WTC11 (cell line): ENCODE measurements around the gene PPIP5K2. TPM values are rescaled to one million over a fixed set of nuclear protein-coding genes. Genes with fewer than 3 reads are reported as not detected.

Experiments used
- ATAC-seq: fragments of 200-7000 bp; cut with Tn5 transposase; 2 replicates; pipeline ENCODE4 v1.10.0; 2021; ENCODE audit warnings: mild to moderate bottlenecking, moderate library complexity
- CTCF ChIA-PET: fragments of 300-600 bp; sonication (Branson Sonifier 250); formaldehyde crosslinking; loops from one replicate; lab custom pipeline; 2021; ENCODE audit warnings: antibody characterized with exemption; lab: Charles Lee
- POLR2A ChIA-PET: fragments of 350-600 bp; sonication (Branson Sonifier 250); formaldehyde crosslinking; loops from one replicate; lab custom pipeline; 2021; ENCODE audit warnings: antibody characterized with exemption; lab: Charles Lee
- DNase-seq: peaks from one replicate; pipeline ENCODE4 v3.0.0; 2021; ENCODE audit warnings: low spot score
- H3K27ac Mint-ChIP-seq: 2 replicates; pipeline ENCODE4 v1.8.0; 2021; ENCODE audit warnings: mixed read lengths
- H3K27me3 Mint-ChIP-seq: 2 replicates; pipeline ENCODE4 v1.8.0; 2021; ENCODE audit warnings: low read depth, mild to moderate bottlenecking, moderate library complexity, mixed read lengths
- H3K36me3 Mint-ChIP-seq: 2 replicates; pipeline ENCODE4 v1.8.0; 2021; ENCODE audit warnings: mixed read lengths
- H3K4me1 Mint-ChIP-seq: 2 replicates; pipeline ENCODE4 v1.8.0; 2022; ENCODE audit warnings: mixed read lengths
- H3K4me3 Mint-ChIP-seq: 2 replicates; pipeline ENCODE4 v1.8.0; 2021; ENCODE audit warnings: mild to moderate bottlenecking, moderate library complexity, mixed read lengths
- H3K9me3 Mint-ChIP-seq: 2 replicates; pipeline ENCODE4 v1.8.0; 2021; ENCODE audit warnings: mixed read lengths
- ESRRA ChIP-seq: sonication (generic); formaldehyde crosslinking; IDR thresholded peaks from 2 replicates; pipeline ENCODE4 v1.8.1; 2022; ENCODE audit warnings: mild to moderate bottlenecking, missing genetic modification reagents, borderline replicate concordance
- GTF2I ChIP-seq: fragments of 250-450 bp; sonication (Bioruptor Pico); conservative IDR thresholded peaks from 2 replicates; pipeline ENCODE4 v1.4.0; 2021; ENCODE audit warnings: mild to moderate bottlenecking
- IRF2 ChIP-seq: sonication (generic); formaldehyde crosslinking; IDR thresholded peaks from 2 replicates; pipeline ENCODE4 v1.8.0; 2022; ENCODE audit warnings: low read depth, missing genetic modification reagents, borderline replicate concordance
- JUN ChIP-seq: sonication (generic); formaldehyde crosslinking; IDR thresholded peaks from 2 replicates; pipeline ENCODE4 v1.8.0; 2023; ENCODE audit warnings: mild to moderate bottlenecking, missing genetic modification reagents
- MXD4 ChIP-seq: fragments of 250-450 bp; sonication (Bioruptor Pico); IDR thresholded peaks from 2 replicates; pipeline ENCODE4 v1.8.0; 2021; ENCODE audit warnings: mild to moderate bottlenecking, moderate library complexity, borderline replicate concordance
- NR1H2 ChIP-seq: sonication (generic); formaldehyde crosslinking; IDR thresholded peaks from 2 replicates; pipeline ENCODE4 v1.9.0; 2021; ENCODE audit warnings: mild to moderate bottlenecking, moderate library complexity, missing genetic modification reagents
- PRDM15 ChIP-seq: sonication (generic); formaldehyde crosslinking; IDR thresholded peaks from 2 replicates; pipeline ENCODE4 v1.8.0; 2022; ENCODE audit warnings: missing genetic modification reagents
- PREB ChIP-seq: sonication (generic); formaldehyde crosslinking; IDR thresholded peaks from 2 replicates; pipeline ENCODE4 v1.8.1; 2022; ENCODE audit warnings: mild to moderate bottlenecking, missing genetic modification reagents, moderate library complexity, borderline replicate concordance
- RELA ChIP-seq: sonication (generic); formaldehyde crosslinking; IDR thresholded peaks from 2 replicates; pipeline ENCODE4 v1.8.1; 2022; ENCODE audit warnings: missing genetic modification reagents, mild to moderate bottlenecking, borderline replicate concordance
- TEAD1 ChIP-seq: sonication (generic); formaldehyde crosslinking; IDR thresholded peaks from 2 replicates; pipeline ENCODE4 v1.8.0; 2022; ENCODE audit warnings: mild to moderate bottlenecking, missing genetic modification reagents
- USF2 ChIP-seq: sonication (generic); formaldehyde crosslinking; IDR thresholded peaks from 2 replicates; pipeline ENCODE4 v1.8.1; 2023; ENCODE audit warnings: mild to moderate bottlenecking, missing genetic modification reagents, moderate library complexity
- ZMAT4 ChIP-seq: fragments of 250-450 bp; sonication (Bioruptor Pico); IDR thresholded peaks from 2 replicates; pipeline ENCODE4 v1.9.0; 2021; ENCODE audit warnings: mild to moderate bottlenecking
- ZSCAN18 ChIP-seq: fragments of 250-450 bp; sonication (Bioruptor Pico); IDR thresholded peaks from 2 replicates; pipeline ENCODE4 v2.1.2; 2022; ENCODE audit warnings: mild to moderate bottlenecking, moderate library complexity
- total RNA-seq: library from RNA; stranded (reverse); gene quantifications from 3 replicates; pipeline ENCODE4 v1.2.3, GENCODE V29; 2021
- TF ChIP-seq, protein P1 (sequence below): fragments of 250-450 bp; sonication (Bioruptor Pico); IDR thresholded peaks from 2 replicates; pipeline ENCODE4 v1.9.0; 2021; ENCODE audit warnings: moderate library complexity, mild to moderate bottlenecking, inconsistent platforms, borderline replicate concordance
- TF ChIP-seq, protein P2 (sequence below): fragments of 200-600 bp; IDR thresholded peaks from 2 replicates; pipeline ENCODE4 v1.8.0; 2022; ENCODE audit warnings: antibody characterized with exemption
- TF ChIP-seq, protein P3 (sequence below): sonication (generic); formaldehyde crosslinking; IDR thresholded peaks from 2 replicates; pipeline ENCODE4 v1.8.1; 2023; ENCODE audit warnings: mild to moderate bottlenecking, moderate library complexity, missing genetic modification reagents

Gene PPIP5K2
- total RNA-seq, 1 experiment from 2014 or later: 67.6 TPM

DNA sequence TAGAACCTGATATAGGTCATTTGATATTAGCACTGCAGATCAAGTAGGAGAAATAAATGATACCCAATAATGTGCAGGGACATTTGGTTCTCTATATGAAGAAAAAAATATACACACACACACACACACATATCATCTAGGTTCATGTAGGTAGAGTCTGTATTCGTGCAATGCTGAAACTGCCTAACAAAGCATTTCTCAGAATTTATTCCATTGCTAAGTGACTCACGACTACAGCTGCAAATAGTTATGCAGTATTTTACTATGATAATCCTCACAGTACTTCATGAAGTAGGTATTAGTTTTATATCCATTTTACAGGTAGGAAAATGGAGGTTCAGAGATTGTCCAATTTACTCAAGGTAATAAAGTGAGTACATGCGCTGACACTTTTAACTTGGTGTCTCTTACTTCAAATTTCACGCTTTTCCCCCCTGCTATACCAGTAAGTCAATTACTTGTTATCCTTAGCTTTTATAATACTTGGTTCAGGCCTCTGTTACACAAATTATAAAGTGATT, 2.6 kb upstream of the PPIP5K2 start (continued):
- TF ChIP-seq USF2 (CRISPR knock-in tag) (no peak), JUN (CRISPR knock-in tag) (no peak), ZSCAN18 (CRISPR knock-in tag) (no peak), ESRRA (CRISPR knock-in tag) (no peak), TEAD1 (no peak)

DNA sequence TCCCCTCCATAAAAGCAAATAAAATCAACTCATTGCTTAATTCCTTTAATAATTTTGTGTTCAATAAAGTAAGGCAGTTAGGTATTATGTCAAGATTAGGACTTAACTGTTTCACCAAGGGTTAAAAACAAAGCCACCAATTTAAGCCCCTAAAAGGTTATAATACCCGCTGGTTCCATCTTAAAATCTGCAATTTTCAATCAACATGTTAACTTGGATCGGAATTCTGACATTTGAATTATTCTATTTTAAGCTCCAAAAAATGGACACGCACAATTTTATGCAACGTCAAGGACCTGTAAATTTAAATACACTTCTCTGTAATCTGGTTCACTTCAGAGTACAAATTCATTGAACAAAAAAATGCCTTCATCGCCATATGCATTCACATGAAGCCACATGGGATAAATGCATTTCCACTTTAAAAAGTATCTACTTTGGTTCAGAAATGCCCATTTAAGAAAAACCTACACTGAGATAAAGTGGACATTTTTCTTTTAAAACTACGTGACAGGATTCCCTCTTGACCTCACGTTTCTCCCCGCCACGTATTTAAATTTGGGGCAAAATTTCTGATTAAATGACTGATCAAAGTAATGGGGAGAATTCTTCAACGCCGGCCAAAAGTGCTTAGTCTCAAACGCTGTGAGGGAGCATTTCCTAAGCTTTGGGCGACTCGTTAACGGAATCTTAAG, 884 bp upstream of the PPIP5K2 start:
- CTCF ChIA-PET: interaction anchor here (0.7 to 1.8 kb wide), 3 partner anchors 20 to 142 kb away, joined by 3 to 13 read pairs (median 3); no protein-coding TSS in a partner anchor
- POLR2A ChIA-PET: interaction anchor here (0.8 to 2.1 kb wide), 6 partner anchors 10 to 438 kb away, joined by 3 to 15 read pairs (median 4); partner anchors contain the start of genes MACIR and PAM
- no peaks in the 10 kb centered on the region for H3K27me3 Mint-ChIP-seq
- H3K4me1 Mint-ChIP-seq: peaks cover 26% of the 10 kb centered on the region
- no peaks in the 10 kb centered on the region for H3K36me3 Mint-ChIP-seq
- DNase-seq (no peak), ATAC-seq (no peak)
- H3K9me3 Mint-ChIP-seq: no peaks in the 10 kb centered on the region
- peak overlapping the region; percentile 98 for H3K4me3 Mint-ChIP-seq
- peak overlapping the region; percentile 100 for H3K27ac Mint-ChIP-seq
- TF ChIP-seq GTF2I (CRISPR knock-in tag): no peak
- TF ChIP-seq PREB (CRISPR knock-in tag): no peak
- TF ChIP-seq, protein P1, sequence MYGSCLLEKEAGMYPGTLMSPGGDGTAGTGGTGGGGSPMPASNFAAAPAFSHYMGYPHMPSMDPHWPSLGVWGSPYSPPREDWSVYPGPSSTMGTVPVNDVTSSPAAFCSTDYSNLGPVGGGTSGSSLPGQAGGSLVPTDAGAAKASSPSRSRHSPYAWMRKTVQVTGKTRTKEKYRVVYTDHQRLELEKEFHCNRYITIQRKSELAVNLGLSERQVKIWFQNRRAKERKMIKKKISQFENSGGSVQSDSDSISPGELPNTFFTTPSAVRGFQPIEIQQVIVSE (CRISPR knock-in tag): no peak
- TF ChIP-seq MXD4 (CRISPR knock-in tag): no peak
- TF ChIP-seq USF2 (CRISPR knock-in tag): no peak
- TF ChIP-seq, protein P2, sequence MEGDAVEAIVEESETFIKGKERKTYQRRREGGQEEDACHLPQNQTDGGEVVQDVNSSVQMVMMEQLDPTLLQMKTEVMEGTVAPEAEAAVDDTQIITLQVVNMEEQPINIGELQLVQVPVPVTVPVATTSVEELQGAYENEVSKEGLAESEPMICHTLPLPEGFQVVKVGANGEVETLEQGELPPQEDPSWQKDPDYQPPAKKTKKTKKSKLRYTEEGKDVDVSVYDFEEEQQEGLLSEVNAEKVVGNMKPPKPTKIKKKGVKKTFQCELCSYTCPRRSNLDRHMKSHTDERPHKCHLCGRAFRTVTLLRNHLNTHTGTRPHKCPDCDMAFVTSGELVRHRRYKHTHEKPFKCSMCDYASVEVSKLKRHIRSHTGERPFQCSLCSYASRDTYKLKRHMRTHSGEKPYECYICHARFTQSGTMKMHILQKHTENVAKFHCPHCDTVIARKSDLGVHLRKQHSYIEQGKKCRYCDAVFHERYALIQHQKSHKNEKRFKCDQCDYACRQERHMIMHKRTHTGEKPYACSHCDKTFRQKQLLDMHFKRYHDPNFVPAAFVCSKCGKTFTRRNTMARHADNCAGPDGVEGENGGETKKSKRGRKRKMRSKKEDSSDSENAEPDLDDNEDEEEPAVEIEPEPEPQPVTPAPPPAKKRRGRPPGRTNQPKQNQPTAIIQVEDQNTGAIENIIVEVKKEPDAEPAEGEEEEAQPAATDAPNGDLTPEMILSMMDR: no peak
- TF ChIP-seq, protein P3, sequence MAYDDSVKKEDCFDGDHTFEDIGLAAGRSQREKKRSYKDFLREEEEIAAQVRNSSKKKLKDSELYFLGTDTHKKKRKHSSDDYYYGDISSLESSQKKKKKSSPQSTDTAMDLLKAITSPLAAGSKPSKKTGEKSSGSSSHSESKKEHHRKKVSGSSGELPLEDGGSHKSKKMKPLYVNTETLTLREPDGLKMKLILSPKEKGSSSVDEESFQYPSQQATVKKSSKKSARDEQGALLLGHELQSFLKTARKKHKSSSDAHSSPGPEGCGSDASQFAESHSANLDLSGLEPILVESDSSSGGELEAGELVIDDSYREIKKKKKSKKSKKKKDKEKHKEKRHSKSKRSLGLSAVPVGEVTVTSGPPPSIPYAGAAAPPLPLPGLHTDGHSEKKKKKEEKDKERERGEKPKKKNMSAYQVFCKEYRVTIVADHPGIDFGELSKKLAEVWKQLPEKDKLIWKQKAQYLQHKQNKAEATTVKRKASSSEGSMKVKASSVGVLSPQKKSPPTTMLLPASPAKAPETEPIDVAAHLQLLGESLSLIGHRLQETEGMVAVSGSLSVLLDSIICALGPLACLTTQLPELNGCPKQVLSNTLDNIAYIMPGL (CRISPR knock-in tag): no peak
- no peak for TF ChIP-seq IRF2 (CRISPR knock-in tag)
- no peak for TF ChIP-seq NR1H2 (CRISPR knock-in tag)
- TF ChIP-seq PRDM15 (CRISPR knock-in tag): no peak
- TF ChIP-seq RELA (CRISPR knock-in tag): no peak
- TF ChIP-seq ZMAT4 (CRISPR knock-in tag): no peak
